ENCODE measurements around the gene RNF213. TPM values are rescaled to one million over a fixed set of nuclear protein-coding genes. Genes with fewer than 3 reads are reported as not detected.
"Not testable (repeated sequence)": the region's sequence is repeated elsewhere in the genome, so short reads cannot be mapped to it uniquely, and the experiment has no call there.

Gene RNF213
- total RNA-seq, 2 donors from 2014 or later, result 98.8 to 136 TPM

- no peak overlapping the region for H3K9ac ChIP-seq (ENCODE audit: extremely low read depth, low read length, poor library complexity, severe bottlenecking)
- H3K36me3 Mint-ChIP-seq (ENCODE audit: low read depth), result no peaks in the 10 kb centered on the region
- peak overlapping the region; percentile 64 for H3K4me3 ChIP-seq (ENCODE audit: low read length)
- no peaks in the 10 kb centered on the region for H3K9me3 Mint-ChIP-seq
- H3K4me3 Mint-ChIP-seq, result no peak overlapping the region
- H3K9me3 ChIP-seq (ENCODE audit: control insufficient read depth, low read length), result no peaks in the 10 kb centered on the region
- DNase-seq, result no peak
- H3K27ac Mint-ChIP-seq, result no peak overlapping the region
- peaks cover 6% of the 10 kb centered on the region for H3K4me1 ChIP-seq (ENCODE audit: control insufficient read depth, insufficient read depth, low read length)
- no peak for TF ChIP-seq CTCF (conservative IDR thresholded peaks at IDR 0.05)
- no peaks in the 10 kb centered on the region for H3K27me3 Mint-ChIP-seq (ENCODE audit: insufficient read depth)
- no peak overlapping the region for H3K27ac ChIP-seq (ENCODE audit: low read depth, low read length)
- no peaks in the 10 kb centered on the region for H3K27me3 ChIP-seq (ENCODE audit: control insufficient read depth, insufficient read depth, low read length, poor library complexity, severe bottlenecking)
- no peaks in the 10 kb centered on the region for H3K36me3 ChIP-seq (ENCODE audit: control insufficient read depth, insufficient read depth, low read length)
- peaks cover 19% of the 10 kb centered on the region for H3K4me1 Mint-ChIP-seq
- 93 to 98% methylated on average over 4 to 8 of the region's 8 CpGs for WGBS, 2 experiments (ENCODE audit: insufficient coverage in 1 of 2, insufficient read length in 1 of 2)
Observed at GRCh38 chr17:80406146-80406545, 145.5 kb downstream of the RNF213 start.

GRCh38 chr17:80407917-80408316 lies 147.3 kb downstream of the RNF213 start:
- not testable (repeated sequence) for H3K36me3 Mint-ChIP-seq (ENCODE audit: low read depth)
- peaks cover 10% of the 10 kb centered on the region for H3K4me1 ChIP-seq (ENCODE audit: control insufficient read depth, insufficient read depth, low read length)
- 20 to 80% methylated on average over 1 to 5 of the region's 5 CpGs for WGBS, 2 experiments (ENCODE audit: insufficient coverage in 1 of 2, insufficient read length in 1 of 2)

GRCh38 chr17:80408872-80409271 lies 148.2 kb downstream of the RNF213 start:
- Histone ChIP-seq H3K9me3 (ENCODE audit: control insufficient read depth, low read length) (no peaks in the 10 kb centered on the region), H3K4me1 (ENCODE audit: control insufficient read depth, insufficient read depth, low read length) (peaks cover 10% of the 10 kb centered on the region), H3K36me3 (ENCODE audit: control insufficient read depth, insufficient read depth, low read length) (no peaks in the 10 kb centered on the region), H3K4me3 (ENCODE audit: low read length) (peak overlapping the region; percentile 15), H3K27ac (ENCODE audit: low read depth, low read length) (no peak overlapping the region), H3K9ac (ENCODE audit: extremely low read depth, low read length, poor library complexity, severe bottlenecking) (no peak overlapping the region), H3K27me3 (ENCODE audit: control insufficient read depth, insufficient read depth, low read length, poor library complexity, severe bottlenecking) (no peaks in the 10 kb centered on the region)
- no peak for TF ChIP-seq CTCF (conservative IDR thresholded peaks at IDR 0.05)
- Mint-ChIP-seq H3K4me3 (peak overlapping the region; percentile 6), H3K4me1 (peaks cover 31% of the 10 kb centered on the region), H3K9me3 (no peaks in the 10 kb centered on the region), H3K27me3 (ENCODE audit: insufficient read depth) (peaks cover 10% of the 10 kb centered on the region), H3K36me3 (ENCODE audit: low read depth) (no peaks in the 10 kb centered on the region), H3K27ac (no peak overlapping the region)
- peak; percentile 63 for DNase-seq
- 45 to 50% methylated on average over 6 of the region's 6 CpGs for WGBS, 2 experiments (ENCODE audit: insufficient coverage in 1 of 2, insufficient read length in 1 of 2)

More at GRCh38 chr17:80407917-80408316, 147.3 kb downstream of the RNF213 start:
- H3K27ac Mint-ChIP-seq; H3K27me3 ChIP-seq (ENCODE audit: control insufficient read depth, insufficient read depth, low read length, poor library complexity, severe bottlenecking); H3K4me3 Mint-ChIP-seq; H3K27me3 Mint-ChIP-seq (ENCODE audit: insufficient read depth); H3K9ac ChIP-seq (ENCODE audit: extremely low read depth, low read length, poor library complexity, severe bottlenecking); H3K36me3 ChIP-seq (ENCODE audit: control insufficient read depth, insufficient read depth, low read length); H3K27ac ChIP-seq (ENCODE audit: low read depth, low read length); H3K9me3 Mint-ChIP-seq; H3K9me3 ChIP-seq (ENCODE audit: control insufficient read depth, low read length): not testable (repeated sequence)
- DNase-seq, result peak; percentile 79
- peaks cover 22% of the 10 kb centered on the region for H3K4me1 Mint-ChIP-seq
- H3K4me3 ChIP-seq (ENCODE audit: low read length), result peak overlapping the region; percentile 15
- TF ChIP-seq CTCF (conservative IDR thresholded peaks at IDR 0.05), result peak; percentile 42
